Activated CD8-positive, alpha-beta T cell treated with anti-CD3 and anti-CD28 coated beads for 36 hours (primary cell): ENCODE results near the gene CCT7. TPM values are rescaled to one million over a fixed set of nuclear protein-coding genes. Genes with fewer than 3 reads are reported as not detected.
"Not testable (repeated sequence)": the region's sequence is repeated elsewhere in the genome, so short reads cannot be mapped to it uniquely, and the experiment has no call there.

Source experiments
- ATAC-seq: fragments of 200-7000 bp; cut with Tn5 transposase; one replicate; pipeline ENCODE4 v1.10.0; 2021; ENCODE audit warnings: mild to moderate bottlenecking, moderate library complexity
- CTCF ChIA-PET: fragments of 350-600 bp; sonication (Branson Sonifier 250); formaldehyde crosslinking; loops from one replicate; lab custom pipeline; 2021; ENCODE audit warnings: antibody characterized with exemption; lab: Charles Lee
- POLR2A ChIA-PET: fragments of 350-600 bp; sonication (Branson Sonifier 250); formaldehyde crosslinking; loops from one replicate; lab custom pipeline; 2021; ENCODE audit warnings: antibody characterized with exemption; lab: Charles Lee
- DNase-seq: peaks from one replicate; pipeline ENCODE4 v3.0.0-alpha.2; 2020
- H3K27ac Mint-ChIP-seq: one replicate; pipeline ENCODE4 v1.8.0; 2021; ENCODE audit warnings: mild to moderate bottlenecking, mixed read lengths
- H3K27me3 Mint-ChIP-seq: one replicate; pipeline ENCODE4 v1.8.0; 2021; ENCODE audit warnings: mixed read lengths
- H3K36me3 Mint-ChIP-seq: one replicate; pipeline ENCODE4 v1.8.0; 2021; ENCODE audit warnings: low read depth, mixed read lengths
- H3K4me1 Mint-ChIP-seq: one replicate; pipeline ENCODE4 v1.8.0; 2021; ENCODE audit warnings: low read depth, mixed read lengths
- H3K4me3 Mint-ChIP-seq: one replicate; pipeline ENCODE4 v1.8.0; 2021; ENCODE audit warnings: mild to moderate bottlenecking, moderate library complexity, mixed read lengths
- H3K9me3 Mint-ChIP-seq: one replicate; pipeline ENCODE4 v1.8.0; 2021; ENCODE audit warnings: mixed read lengths
- intact Hi-C: fragments of 100-400 bp; cut with micrococcal nuclease; formaldehyde crosslinking; loops from one replicate; pipeline ENCODE4 v1.10.0; 2022
- total RNA-seq, 2 experiments: library from RNA; stranded (reverse); gene quantifications; one replicate each; pipeline ENCODE4 v1.2.3, GENCODE V29; 2021
- TF ChIP-seq, protein P1 (sequence below): fragments of 200-600 bp; IDR thresholded peaks from one replicate; pipeline ENCODE4 v1.8.0; 2022; ENCODE audit warnings: antibody characterized with exemption, mild to moderate bottlenecking

The CCT7 gene
- total RNA-seq, 2 experiments from 2014 or later, result 628 to 660 TPM

DNA sequence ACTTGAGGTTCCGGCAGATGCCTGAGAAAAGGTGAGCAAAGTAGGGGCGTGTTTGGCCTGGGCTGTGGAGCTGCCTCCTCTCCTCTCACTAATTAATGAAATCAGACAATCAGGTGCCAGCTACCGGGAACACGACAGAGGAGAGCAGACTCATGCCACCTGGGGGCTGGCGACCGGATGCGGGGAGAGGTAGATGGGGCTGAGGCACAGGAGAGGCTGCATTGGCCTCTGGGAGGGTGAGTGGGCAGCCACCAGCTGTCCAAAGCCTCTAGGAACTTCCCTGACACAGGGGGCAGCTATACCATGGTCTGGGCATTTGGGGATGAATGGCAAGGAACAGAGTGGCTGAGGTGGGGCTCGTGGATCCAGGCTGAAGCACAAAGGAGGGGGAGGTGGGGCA lies 25.2 kb downstream of the CCT7 start:
- Mint-ChIP-seq H3K4me3 (no peak overlapping the region), H3K36me3 (peaks cover 19% of the 10 kb centered on the region), H3K9me3 (no peaks in the 10 kb centered on the region), H3K4me1 (peaks cover 3% of the 10 kb centered on the region), H3K27ac (no peak overlapping the region), H3K27me3 (no peaks in the 10 kb centered on the region)
- CTCF ChIA-PET, result interaction anchor here (1.3 to 1.7 kb wide), 2 partner anchors 9 to 32 kb away, joined by 3 to 4 read pairs; no protein-coding TSS in a partner anchor
- POLR2A ChIA-PET, result interaction anchor here (1.1 kb wide), 1 partner anchor 9 kb away, joined by 4 read pairs; no protein-coding TSS in a partner anchor
- TF ChIP-seq, protein P1, sequence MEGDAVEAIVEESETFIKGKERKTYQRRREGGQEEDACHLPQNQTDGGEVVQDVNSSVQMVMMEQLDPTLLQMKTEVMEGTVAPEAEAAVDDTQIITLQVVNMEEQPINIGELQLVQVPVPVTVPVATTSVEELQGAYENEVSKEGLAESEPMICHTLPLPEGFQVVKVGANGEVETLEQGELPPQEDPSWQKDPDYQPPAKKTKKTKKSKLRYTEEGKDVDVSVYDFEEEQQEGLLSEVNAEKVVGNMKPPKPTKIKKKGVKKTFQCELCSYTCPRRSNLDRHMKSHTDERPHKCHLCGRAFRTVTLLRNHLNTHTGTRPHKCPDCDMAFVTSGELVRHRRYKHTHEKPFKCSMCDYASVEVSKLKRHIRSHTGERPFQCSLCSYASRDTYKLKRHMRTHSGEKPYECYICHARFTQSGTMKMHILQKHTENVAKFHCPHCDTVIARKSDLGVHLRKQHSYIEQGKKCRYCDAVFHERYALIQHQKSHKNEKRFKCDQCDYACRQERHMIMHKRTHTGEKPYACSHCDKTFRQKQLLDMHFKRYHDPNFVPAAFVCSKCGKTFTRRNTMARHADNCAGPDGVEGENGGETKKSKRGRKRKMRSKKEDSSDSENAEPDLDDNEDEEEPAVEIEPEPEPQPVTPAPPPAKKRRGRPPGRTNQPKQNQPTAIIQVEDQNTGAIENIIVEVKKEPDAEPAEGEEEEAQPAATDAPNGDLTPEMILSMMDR, result no peak
- intact Hi-C loops, result no loop called here
- DNase-seq, result no peak
- no peak for ATAC-seq

DNA sequence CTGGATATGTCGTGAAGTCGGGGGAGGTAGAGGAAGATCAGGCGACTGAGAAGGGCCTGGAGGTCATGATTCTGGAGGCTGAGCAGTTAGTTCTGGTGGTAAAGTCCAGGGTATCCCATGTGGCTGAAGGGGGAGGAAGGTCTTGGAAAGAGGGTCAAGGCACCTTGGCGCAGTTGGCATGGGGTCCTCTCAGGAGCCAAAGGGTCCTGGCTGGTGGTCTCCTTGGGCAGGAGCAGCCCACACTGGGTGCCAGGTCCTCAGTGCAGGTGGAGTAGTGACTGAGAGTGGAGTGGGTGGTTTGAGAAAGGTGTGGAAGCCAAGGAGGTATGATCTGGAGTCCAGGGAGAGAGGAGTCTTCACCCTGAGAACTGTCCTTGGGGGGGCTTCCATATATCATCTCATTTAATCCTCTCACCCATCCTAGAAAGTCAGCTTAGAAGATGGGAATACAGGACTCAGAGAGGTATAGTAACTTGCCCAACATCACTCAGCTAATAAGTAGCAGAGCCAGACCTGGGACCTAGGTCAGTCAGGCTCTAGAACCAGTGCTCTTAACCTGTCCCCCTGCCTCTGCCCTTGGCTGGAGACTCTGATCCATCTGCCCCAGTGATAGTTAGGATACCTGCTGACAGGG lies 25.7 kb downstream of the CCT7 start:
- TF ChIP-seq, protein P1, result no peak
- no peak for ATAC-seq
- ChIA-PET CTCF (no interaction called here), POLR2A (no interaction called here)
- Mint-ChIP-seq H3K36me3 (peaks cover 20% of the 10 kb centered on the region), H3K9me3 (no peaks in the 10 kb centered on the region), H3K27ac (no peak overlapping the region), H3K4me3 (no peak overlapping the region), H3K4me1 (peaks cover 3% of the 10 kb centered on the region), H3K27me3 (no peaks in the 10 kb centered on the region)
- no peak for DNase-seq
- intact Hi-C loops, result no loop called here

DNA sequence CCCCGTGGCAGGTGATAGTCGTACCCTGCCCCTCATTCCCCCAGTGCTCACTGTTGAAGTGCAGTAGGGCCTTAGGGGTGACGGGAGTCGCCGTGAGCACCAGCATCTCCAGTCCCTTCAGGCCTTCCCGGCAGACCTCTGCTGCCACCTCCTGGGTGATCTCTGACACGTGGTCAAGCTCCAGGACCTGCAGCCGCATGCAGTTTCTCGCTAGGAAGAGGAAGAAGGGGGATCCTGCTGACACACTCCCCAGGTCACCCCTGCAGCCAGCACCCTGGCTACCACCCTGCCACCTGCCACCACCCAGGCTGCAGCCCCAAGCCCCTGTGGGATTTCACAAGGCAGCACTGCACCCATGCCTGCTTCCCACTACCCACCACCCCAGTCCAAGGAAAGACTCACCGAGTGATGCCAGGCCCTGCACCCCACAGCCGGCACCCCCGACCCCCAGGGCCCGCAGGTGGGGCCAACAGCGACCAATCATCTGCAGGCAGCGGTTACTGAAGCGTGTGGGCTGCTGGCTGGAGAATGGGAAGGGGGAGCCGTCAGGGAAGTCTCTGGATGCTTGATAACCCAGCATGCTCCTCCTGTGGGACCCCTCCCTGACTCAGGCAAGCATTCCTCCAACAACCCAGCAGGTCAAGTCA lies 26.4 kb downstream of the CCT7 start:
- CTCF ChIA-PET, result no interaction called here

DNA sequence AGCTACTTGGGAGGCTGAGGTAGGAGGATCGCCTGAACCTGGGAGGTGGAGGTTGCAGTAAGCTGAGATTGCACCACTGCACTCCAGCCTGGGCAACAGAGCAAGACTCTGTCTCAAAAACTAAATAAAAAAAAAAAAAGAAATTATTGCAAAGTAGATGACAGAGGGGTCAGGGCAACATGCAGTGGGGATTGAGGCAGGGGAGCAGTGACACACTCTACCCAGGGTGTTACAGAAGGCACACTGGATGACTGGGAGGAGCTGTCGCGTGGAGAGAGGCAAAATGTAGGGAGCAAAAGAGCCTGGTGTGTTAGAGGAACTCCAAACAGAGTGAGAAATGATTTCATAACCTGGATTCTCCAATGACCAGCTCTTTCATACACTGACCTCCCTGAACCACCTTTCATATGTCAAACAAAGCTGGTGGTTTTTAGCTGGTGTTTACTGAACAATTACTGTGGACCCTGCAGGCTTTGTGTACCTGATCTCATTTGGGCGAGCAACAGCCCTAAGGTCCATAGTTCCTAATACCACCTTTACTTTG lies 28.1 kb downstream of the CCT7 start:
- Mint-ChIP-seq H3K4me1 (peaks cover 8% of the 10 kb centered on the region), H3K9me3 (no peaks in the 10 kb centered on the region), H3K27ac (peak overlapping the region; percentile 52), H3K4me3 (no peak overlapping the region), H3K27me3 (no peaks in the 10 kb centered on the region), H3K36me3 (peaks cover 27% of the 10 kb centered on the region)
- POLR2A ChIA-PET, result interaction anchor here (1.0 kb wide), 1 partner anchor 28 kb away, joined by 3 read pairs; the partner anchor contains the start of gene CCT7
- TF ChIP-seq, protein P1, result no peak
- intact Hi-C loops, result no loop called here
- DNase-seq (no peak), ATAC-seq (no peak)
- CTCF ChIA-PET, result interaction anchor here (1.4 to 1.7 kb wide), 2 partner anchors 28 to 45 kb away, joined by 4 read pairs; no protein-coding TSS in a partner anchor

More for the DNA sequence above, 26.4 kb downstream of the CCT7 start:
- Mint-ChIP-seq H3K9me3 (no peaks in the 10 kb centered on the region), H3K4me3 (no peak overlapping the region), H3K4me1 (peaks cover 3% of the 10 kb centered on the region), H3K36me3 (peaks cover 20% of the 10 kb centered on the region), H3K27ac (no peak overlapping the region), H3K27me3 (no peaks in the 10 kb centered on the region)
- POLR2A ChIA-PET, result no interaction called here
- DNase-seq, result no peak
- ATAC-seq, result no peak
- intact Hi-C loops, result no loop called here
- TF ChIP-seq, protein P1, result no peak

DNA sequence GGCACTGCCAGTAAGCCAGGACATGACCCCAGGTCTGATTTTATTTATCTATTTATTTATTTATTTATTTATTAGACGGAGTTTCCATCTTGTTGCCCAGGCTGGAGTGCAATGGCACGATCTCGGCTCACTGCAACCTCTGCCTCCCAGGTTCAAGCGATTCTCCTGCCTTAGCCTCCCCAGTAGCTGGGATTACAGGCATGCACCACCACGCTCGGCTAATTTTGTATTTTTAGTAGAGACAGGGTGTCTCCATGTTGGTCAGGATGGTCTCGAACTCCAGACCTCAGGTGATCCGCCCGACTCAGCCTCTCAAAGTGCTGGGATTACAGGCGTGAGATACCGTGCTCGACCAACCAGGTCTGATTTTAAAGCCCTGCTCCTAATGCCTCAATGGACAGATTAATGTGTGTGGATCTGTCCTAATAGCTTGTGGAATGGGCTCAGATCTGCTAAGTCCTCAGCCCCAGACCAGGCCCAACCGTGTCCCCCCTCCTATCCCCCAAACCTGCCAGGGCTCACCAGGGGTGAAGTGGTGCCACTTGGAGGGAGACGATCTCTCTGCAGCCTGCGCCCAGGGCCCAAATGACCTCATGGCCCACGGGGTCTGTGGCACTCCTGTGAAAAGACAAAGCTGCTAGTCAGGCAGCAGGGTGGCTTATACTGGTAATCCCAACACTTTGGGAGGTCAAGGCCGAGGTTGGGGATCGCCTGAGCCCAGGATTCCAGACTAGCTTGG lies 28.8 kb downstream of the CCT7 start:
- ATAC-seq, intact Hi-C loops, H3K27ac Mint-ChIP-seq, H3K27me3 Mint-ChIP-seq, H3K4me3 Mint-ChIP-seq, DNase-seq, H3K9me3 Mint-ChIP-seq: not testable (repeated sequence)
- ChIA-PET POLR2A (interaction anchor here (1.0 to 1.2 kb wide), 2 partner anchors 29 kb away, joined by 3 to 5 read pairs; partner anchors contain the start of genes CCT7 and PRADC1), CTCF (interaction anchor here (0.9 to 1.7 kb wide), 3 partner anchors 28 to 97 kb away, joined by 4 read pairs; no protein-coding TSS in a partner anchor)
- Mint-ChIP-seq H3K36me3 (peaks cover 30% of the 10 kb centered on the region), H3K4me1 (peaks cover 13% of the 10 kb centered on the region)
